GM12874 (cell line): ENCODE results near the gene GMPR.
A peak's percentile ranks its signal among the peaks of the same experiment; 100 is the strongest.

Experiments used
- CTCF ChIP-seq: IDR thresholded peaks from 2 replicates; pipeline ENCODE4 v1.5.1; 2011; ENCODE audit warnings: low read depth, mild to moderate bottlenecking, control low read depth, low read length, moderate library complexity; ENCODE audit not compliant: insufficient read depth

GMPR gene

GRCh38 chr6:16277101-16277981, 39.0 kb downstream of the GMPR start:
- peak; percentile 38 for TF ChIP-seq CTCF

GRCh38 chr6:16278048-16278724, 39.8 kb downstream of the GMPR start:
- no peak for TF ChIP-seq CTCF

GRCh38 chr6:16278750-16279149, 40.4 kb downstream of the GMPR start:
- TF ChIP-seq CTCF: no peak

- no peak for TF ChIP-seq CTCF
Measured at GRCh38 chr6:16279243-16279642, 40.9 kb downstream of the GMPR start.

GRCh38 chr6:16282370-16282769, 44.0 kb downstream of the GMPR start:
- TF ChIP-seq CTCF: no peak

GRCh38 chr6:16284472-16284871, 46.1 kb downstream of the GMPR start:
- no peak for TF ChIP-seq CTCF

- TF ChIP-seq CTCF: no peak
Measured at GRCh38 chr6:16285467-16286150, 47.2 kb downstream of the GMPR start.
